GM18870 (cell line): Measurements from ENCODE around the gene TOM1L2.

Source experiments
- ATAC-seq: cut with Tn5 transposase; IDR thresholded peaks from one replicate; pipeline ENCODE4 v1.9.1; 2021; ENCODE audit warnings: moderate library complexity; ENCODE audit not compliant: unreplicated experiment

The TOM1L2 gene

DNA sequence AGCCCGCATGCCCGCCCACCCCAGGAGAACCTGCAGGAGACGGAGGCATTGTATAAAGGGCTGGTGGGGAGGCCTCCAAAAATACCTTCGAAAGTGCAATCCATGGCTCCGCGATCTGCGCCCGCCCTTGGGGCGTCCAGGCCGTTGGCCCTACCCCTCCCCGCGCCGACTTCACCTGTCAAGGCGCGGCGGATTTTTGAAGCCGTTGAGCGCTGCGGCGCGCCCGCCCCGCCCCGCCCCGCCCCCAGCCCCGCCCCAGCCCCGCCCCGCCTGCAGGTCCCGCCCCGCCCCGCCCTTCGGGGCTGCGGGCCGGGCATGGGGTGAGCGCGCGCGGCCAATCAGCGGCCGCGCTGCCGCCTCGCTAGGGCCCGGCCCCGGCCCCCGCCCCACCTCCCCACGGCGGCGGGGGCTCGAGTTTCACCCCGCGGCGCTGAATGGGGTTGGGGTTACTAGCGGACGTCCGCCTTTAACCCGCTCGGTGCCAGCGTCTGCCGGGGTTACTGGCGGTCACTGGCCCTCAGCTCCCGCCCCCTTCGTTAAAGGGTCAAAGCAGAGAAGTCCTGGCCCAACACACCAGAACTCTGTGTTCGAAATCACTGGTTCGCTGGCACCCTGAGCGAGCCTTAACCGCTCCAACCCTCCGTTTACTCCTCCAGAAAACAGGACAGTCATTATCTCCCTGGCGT is 148.6 kb downstream of the TOM1L2 start:
- peak; percentile 45 for ATAC-seq

- no peak for ATAC-seq
Observed at GRCh38 chr17:17822616-17823015, 149.6 kb downstream of the TOM1L2 start.

DNA sequence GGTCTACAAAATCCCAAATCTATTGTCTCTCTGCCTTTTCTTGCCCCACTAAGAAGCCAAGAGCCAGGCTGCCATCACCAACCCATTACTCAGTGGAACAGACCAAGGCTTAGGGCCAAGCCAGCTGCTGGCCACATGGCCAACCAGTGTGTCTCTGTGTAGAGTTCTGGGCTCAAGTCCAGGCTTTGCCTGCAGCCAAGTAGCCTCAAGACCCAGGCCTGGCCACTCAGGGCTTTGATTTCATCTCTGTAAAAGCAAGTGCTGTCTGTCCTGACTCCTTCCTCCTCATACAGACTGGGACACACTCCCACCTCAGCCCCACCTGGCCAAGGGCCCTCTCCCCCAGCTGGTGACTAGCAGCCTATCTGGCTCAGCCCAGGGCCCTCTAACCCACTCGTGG is 150.0 kb downstream of the TOM1L2 start:
- no peak for ATAC-seq

- ATAC-seq: no peak
Observed at GRCh38 chr17:17820463-17821158, 151.6 kb downstream of the TOM1L2 start.

DNA sequence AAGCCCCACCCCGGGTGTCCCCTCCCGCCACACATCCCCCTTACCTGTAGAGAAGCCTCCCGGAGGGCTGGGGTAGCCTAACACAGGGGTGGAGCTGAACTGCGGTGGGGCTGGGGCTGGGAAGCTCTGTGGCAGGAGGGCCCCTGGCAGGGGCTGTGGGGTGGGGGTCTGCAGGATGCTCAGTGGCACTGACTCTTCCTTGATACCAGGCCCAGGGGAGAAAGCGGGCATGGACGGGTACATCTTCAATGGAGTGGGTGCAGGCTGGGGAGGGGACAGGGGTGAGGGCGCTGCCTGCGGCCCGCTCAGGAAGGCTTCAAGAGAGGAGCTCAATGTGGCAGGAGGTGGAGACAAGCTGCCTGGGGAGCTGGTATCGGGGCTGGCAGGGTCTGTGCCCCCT is 152.2 kb downstream of the TOM1L2 start:
- ATAC-seq: no peak

GRCh38 chr17:17819561-17819995 is 152.6 kb downstream of the TOM1L2 start:
- ATAC-seq: no peak

GRCh38 chr17:17819111-17819510 is 153.1 kb downstream of the TOM1L2 start:
- ATAC-seq: no peak

- ATAC-seq: no peak
Observed at GRCh38 chr17:17818088-17818526, 154.1 kb downstream of the TOM1L2 start.

DNA sequence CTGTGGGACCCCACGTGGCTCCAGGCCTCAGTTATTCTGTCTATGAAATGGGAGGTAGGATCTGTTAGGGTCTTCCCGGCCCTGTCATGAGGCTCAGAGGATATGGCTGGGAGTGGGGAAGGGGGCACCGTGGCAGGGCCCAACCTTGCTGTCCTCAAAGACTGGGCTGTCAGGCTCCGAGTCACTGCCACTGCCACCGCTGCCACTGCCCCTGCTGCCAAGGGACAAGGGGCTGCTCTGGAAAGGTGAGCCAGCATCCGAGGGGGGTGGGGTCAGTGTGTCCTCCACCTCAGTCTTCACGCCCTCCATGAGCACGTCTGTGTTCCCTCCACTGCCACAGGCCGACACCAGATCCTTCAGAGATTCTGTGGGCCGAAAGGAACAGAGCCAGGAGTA is 154.7 kb downstream of the TOM1L2 start:
- no peak for ATAC-seq

DNA sequence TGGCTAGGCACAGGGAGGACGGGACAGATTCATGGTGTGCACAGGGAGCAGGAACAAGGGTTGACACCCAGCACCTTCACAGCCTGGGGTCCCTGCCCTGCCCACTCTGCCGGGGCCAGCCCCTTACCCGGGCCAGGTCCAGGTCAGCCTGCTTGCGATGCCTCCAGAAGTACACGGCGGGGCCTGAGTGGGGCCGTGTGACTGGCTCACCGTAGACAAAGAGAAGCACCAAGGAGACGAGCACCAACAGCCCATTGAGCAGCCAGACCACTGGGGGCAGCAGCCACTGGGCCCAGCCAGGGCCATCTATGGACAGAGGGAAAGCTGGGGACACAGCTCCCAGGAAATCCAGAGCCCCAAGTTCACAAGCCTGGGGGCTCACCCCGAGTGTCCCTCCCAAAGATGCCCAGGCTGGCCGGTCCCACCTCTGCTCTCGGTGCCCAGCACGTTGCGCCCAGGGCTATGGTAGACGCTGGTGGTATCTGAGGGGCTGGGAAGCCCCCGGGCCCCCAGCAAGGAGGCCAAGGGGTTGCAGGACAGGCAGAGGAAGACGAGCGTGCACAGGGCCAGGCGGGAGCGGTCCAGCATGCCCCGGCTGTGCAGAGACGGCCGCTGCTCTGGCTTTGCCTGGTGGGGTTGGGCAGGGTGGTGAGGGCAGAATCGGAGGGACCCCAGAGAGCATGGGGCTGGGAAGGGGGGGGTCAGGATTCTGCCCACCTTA is 155.2 kb downstream of the TOM1L2 start:
- no peak for ATAC-seq

- no peak for ATAC-seq
Observed at GRCh38 chr17:17816240-17816814, 155.9 kb downstream of the TOM1L2 start.

DNA sequence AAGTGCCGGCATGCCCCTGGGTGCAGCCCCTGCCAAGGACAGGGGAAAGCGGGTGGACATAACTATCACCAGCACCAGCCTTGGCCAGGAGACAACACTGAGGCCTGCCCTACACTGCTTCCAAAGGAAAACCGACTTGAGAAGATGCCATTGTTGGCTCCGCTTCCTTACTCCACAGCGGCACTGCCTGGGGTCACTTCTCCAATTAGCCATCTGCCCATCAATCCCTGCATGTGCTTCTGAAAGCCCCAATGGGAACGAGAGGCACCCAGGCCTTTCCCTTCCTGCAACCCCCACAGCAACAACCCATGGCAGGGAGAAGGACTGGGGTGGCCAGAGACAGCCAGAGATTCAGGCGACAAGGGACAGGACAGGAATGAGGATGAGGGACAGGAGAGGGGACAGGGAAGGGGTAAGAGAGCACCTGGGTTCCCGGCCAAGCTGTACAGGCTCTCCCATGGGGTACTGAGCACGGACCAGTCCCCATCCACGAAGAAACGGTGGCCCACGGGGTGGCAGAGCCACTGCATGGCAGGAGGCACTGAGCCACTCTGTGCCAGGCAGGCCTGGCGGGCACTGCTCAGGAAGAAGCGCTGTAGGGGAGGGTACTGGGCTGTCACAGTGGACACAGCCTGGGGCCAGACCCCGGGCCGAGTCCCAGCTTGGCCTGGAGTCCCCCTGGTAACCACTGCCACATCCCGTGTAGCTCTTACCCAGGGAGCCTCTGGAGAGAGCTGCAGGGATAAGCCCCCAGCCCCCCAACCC is 156.6 kb downstream of the TOM1L2 start:
- ATAC-seq: no peak

DNA sequence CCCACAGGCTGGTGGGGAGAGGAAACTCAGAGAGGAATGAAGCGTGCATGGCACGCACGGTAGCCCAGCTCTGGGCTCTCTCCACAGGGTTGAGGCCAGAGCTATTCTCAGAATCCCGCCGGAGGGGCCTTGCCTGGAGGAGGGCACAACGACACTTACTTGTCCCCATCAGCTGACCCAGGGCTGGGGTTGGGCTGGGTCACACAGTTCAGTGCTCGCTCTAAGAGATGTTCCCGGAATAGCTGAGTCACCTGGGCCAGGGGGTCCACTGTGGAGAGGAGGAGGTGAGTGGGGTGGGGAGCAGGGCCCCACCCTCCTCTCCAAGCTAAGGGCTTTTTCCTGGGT is 157.2 kb downstream of the TOM1L2 start:
- no peak for ATAC-seq

GRCh38 chr17:17814162-17815061 is 157.8 kb downstream of the TOM1L2 start:
- no peak for ATAC-seq

GRCh38 chr17:17813725-17814095 is 158.5 kb downstream of the TOM1L2 start:
- ATAC-seq: no peak

DNA sequence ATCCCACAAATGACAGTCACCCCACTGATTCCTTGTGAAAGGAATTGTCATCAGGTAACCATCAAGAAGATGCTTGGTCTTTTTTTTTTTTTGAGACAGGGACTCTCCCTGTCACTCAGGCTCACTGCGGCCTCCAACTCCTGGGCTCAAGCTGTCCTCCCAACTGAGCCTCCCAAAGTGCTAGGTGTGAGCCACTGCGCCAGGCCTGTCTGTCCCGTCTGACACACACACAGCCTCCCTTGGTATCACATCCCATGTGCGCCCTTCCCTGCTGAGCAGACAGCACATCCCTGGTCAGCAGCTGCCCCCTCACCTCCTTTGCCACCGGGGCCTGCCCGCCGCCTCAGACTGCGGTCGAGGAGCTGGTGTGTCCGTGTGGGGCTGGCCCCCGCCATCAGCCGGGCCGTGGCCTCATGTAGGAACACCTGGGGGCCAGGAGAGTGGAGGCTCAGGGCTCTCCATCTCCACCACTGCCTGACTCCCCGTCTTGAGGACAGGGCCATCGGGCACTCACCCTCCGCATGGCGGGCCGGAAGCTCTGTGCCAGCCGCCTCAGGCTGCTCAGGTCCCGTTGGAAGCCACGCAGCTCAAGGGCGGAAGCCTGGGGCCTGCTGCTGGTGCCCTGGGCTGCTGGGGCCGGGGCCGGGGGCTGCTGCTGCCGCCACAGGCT is 159.0 kb downstream of the TOM1L2 start:
- ATAC-seq: no peak

GRCh38 chr17:17812211-17813054 is 159.8 kb downstream of the TOM1L2 start:
- ATAC-seq: no peak

- no peak for ATAC-seq
Observed at GRCh38 chr17:17811381-17812210, 160.6 kb downstream of the TOM1L2 start.
